Measurements from ENCODE around the gene LTO1.

DNA sequence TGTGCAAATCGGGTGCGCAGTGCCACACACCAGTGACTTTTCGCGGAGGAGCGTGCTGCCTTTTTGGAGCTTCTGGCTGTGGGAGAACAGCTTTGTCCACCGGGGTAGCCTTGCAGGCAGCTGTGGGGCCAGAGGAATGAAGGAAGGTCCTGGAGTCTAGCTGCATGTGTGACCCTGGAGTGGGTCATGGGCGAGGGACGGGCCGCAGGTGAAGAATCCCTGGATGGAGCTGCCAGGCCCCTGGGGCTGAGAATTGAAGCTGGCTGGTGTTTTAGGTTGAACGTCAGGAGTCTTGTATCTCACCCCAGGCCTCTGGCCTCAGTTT, 25.6 kb downstream of the LTO1 start:
- TF ChIP-seq, protein P1, sequence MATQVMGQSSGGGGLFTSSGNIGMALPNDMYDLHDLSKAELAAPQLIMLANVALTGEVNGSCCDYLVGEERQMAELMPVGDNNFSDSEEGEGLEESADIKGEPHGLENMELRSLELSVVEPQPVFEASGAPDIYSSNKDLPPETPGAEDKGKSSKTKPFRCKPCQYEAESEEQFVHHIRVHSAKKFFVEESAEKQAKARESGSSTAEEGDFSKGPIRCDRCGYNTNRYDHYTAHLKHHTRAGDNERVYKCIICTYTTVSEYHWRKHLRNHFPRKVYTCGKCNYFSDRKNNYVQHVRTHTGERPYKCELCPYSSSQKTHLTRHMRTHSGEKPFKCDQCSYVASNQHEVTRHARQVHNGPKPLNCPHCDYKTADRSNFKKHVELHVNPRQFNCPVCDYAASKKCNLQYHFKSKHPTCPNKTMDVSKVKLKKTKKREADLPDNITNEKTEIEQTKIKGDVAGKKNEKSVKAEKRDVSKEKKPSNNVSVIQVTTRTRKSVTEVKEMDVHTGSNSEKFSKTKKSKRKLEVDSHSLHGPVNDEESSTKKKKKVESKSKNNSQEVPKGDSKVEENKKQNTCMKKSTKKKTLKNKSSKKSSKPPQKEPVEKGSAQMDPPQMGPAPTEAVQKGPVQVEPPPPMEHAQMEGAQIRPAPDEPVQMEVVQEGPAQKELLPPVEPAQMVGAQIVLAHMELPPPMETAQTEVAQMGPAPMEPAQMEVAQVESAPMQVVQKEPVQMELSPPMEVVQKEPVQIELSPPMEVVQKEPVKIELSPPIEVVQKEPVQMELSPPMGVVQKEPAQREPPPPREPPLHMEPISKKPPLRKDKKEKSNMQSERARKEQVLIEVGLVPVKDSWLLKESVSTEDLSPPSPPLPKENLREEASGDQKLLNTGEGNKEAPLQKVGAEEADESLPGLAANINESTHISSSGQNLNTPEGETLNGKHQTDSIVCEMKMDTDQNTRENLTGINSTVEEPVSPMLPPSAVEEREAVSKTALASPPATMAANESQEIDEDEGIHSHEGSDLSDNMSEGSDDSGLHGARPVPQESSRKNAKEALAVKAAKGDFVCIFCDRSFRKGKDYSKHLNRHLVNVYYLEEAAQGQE (IDR thresholded peaks at IDR 0.05): no peak
- TF ChIP-seq ZNF302 (CRISPR knock-in tag; IDR thresholded peaks at IDR 0.05): no peak
- TF ChIP-seq, protein P2, sequence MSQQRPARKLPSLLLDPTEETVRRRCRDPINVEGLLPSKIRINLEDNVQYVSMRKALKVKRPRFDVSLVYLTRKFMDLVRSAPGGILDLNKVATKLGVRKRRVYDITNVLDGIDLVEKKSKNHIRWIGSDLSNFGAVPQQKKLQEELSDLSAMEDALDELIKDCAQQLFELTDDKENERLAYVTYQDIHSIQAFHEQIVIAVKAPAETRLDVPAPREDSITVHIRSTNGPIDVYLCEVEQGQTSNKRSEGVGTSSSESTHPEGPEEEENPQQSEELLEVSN (IDR thresholded peaks at IDR 0.05; ENCODE audit: borderline replicate concordance, low read depth): no peak
- no peak for TF ChIP-seq MYC (IDR thresholded peaks at IDR 0.05; ENCODE audit: borderline replicate concordance, low read length)
- TF ChIP-seq FOSL2 (IDR thresholded peaks at IDR 0.05): no peak
- TF ChIP-seq FOSL2 (CRISPR knock-in tag; IDR thresholded peaks at IDR 0.05): no peak
- no peak for TF ChIP-seq JUN (IDR thresholded peaks at IDR 0.05)
- no peak for TF ChIP-seq POLR2A (IDR thresholded peaks at IDR 0.05; ENCODE audit: low read length)
- TF ChIP-seq KDM1A (IDR thresholded peaks at IDR 0.05; ENCODE audit: low read depth): no peak
- TF ChIP-seq, protein P3, sequence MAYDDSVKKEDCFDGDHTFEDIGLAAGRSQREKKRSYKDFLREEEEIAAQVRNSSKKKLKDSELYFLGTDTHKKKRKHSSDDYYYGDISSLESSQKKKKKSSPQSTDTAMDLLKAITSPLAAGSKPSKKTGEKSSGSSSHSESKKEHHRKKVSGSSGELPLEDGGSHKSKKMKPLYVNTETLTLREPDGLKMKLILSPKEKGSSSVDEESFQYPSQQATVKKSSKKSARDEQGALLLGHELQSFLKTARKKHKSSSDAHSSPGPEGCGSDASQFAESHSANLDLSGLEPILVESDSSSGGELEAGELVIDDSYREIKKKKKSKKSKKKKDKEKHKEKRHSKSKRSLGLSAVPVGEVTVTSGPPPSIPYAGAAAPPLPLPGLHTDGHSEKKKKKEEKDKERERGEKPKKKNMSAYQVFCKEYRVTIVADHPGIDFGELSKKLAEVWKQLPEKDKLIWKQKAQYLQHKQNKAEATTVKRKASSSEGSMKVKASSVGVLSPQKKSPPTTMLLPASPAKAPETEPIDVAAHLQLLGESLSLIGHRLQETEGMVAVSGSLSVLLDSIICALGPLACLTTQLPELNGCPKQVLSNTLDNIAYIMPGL (CRISPR knock-in tag; IDR thresholded peaks at IDR 0.05; ENCODE audit: borderline replicate concordance): no peak
- TF ChIP-seq, protein P4, sequence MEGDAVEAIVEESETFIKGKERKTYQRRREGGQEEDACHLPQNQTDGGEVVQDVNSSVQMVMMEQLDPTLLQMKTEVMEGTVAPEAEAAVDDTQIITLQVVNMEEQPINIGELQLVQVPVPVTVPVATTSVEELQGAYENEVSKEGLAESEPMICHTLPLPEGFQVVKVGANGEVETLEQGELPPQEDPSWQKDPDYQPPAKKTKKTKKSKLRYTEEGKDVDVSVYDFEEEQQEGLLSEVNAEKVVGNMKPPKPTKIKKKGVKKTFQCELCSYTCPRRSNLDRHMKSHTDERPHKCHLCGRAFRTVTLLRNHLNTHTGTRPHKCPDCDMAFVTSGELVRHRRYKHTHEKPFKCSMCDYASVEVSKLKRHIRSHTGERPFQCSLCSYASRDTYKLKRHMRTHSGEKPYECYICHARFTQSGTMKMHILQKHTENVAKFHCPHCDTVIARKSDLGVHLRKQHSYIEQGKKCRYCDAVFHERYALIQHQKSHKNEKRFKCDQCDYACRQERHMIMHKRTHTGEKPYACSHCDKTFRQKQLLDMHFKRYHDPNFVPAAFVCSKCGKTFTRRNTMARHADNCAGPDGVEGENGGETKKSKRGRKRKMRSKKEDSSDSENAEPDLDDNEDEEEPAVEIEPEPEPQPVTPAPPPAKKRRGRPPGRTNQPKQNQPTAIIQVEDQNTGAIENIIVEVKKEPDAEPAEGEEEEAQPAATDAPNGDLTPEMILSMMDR (IDR thresholded peaks at IDR 0.05): no peak
- no peak for TF ChIP-seq NFE2L2 (conservative IDR thresholded peaks at IDR 0.05; ENCODE audit: low read length)
- no peak for TF ChIP-seq HDAC2 (IDR thresholded peaks at IDR 0.05)
- TF ChIP-seq, protein P5, sequence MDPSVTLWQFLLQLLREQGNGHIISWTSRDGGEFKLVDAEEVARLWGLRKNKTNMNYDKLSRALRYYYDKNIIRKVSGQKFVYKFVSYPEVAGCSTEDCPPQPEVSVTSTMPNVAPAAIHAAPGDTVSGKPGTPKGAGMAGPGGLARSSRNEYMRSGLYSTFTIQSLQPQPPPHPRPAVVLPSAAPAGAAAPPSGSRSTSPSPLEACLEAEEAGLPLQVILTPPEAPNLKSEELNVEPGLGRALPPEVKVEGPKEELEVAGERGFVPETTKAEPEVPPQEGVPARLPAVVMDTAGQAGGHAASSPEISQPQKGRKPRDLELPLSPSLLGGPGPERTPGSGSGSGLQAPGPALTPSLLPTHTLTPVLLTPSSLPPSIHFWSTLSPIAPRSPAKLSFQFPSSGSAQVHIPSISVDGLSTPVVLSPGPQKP (IDR thresholded peaks at IDR 0.05; ENCODE audit: low read depth, low read length): no peak

All from A549 (cell line).